ENCODE data around the gene MICALL2.

- TF ChIP-seq POLR2A (IDR thresholded peaks at IDR 0.05) (no peak), CTCF (IDR thresholded peaks at IDR 0.05) (no peak)
These were observed 11.6 kb upstream of the MICALL2 start for GRCh38 chr7:1470901-1471300.
